Measurements from ENCODE around the gene ALKBH7. TPM values are rescaled to one million over a fixed set of nuclear protein-coding genes. Genes with fewer than 3 reads are reported as not detected.
A peak's percentile ranks its signal among the peaks of the same experiment; 100 is the strongest.

ALKBH7 gene
- polyA plus RNA-seq, 3 donors, result 20.9 to 109 (median 86.0) TPM

DNA sequence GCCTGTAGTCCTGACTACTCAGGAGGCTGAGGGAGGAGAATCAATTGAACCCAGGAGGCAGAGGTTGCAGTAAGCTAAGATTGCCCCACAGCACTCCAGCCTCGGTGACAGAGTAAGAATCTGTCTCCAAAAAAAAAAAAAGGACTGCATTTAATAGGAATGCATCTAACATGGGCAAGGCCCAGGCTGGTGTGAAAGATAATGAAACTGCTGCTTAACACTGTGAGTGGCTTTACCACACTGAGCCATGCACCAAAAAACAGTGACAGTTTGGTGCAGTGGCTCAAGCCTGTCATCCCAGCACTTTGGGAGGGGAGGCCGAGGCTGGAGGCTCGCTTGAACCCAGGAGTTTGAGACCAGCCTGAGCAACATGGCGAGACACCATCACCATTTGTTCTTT lies 11.8 kb downstream of the ALKBH7 start:
- Histone ChIP-seq H3K27me3 (ENCODE audit: control insufficient read depth in 2 of 2, insufficient read depth in 2 of 2, low read length in 2 of 2) (no peaks in the 10 kb centered on the region), H3K4me3 (replicated peaks in 1 of 3; ENCODE audit: low read depth in 2 of 3, low read length in 3 of 3) (no peak overlapping the region), H3K9ac (ENCODE audit: insufficient read depth, low read length, poor library complexity, severe bottlenecking) (no peak overlapping the region), H3K9me3 (replicated peaks in 1 of 2; ENCODE audit: control insufficient read depth in 1 of 2, insufficient read depth in 1 of 2, low read length in 2 of 2) (no peaks in the 10 kb centered on the region), H2AFZ (ENCODE audit: insufficient read depth, low read depth, low read length, poor library complexity, severe bottlenecking) (no peak overlapping the region), H3K27ac (ENCODE audit: low read depth in 1 of 2, low read length in 2 of 2) (no peak overlapping the region), H3K79me2 (ENCODE audit: insufficient read depth, low read length) (peaks cover 9% of the 10 kb centered on the region), H3K4me2 (replicated peaks; ENCODE audit: extremely low read depth, low read length, poor library complexity, severe bottlenecking) (no peak overlapping the region), H4K20me1 (ENCODE audit: insufficient read depth, low read length) (no peaks in the 10 kb centered on the region), H3K4me1 (ENCODE audit: control insufficient read depth in 1 of 2, insufficient read depth in 2 of 2, low read length in 2 of 2) (no peaks in the 10 kb centered on the region), H3K36me3 (replicated peaks in 1 of 2; ENCODE audit: control insufficient read depth in 1 of 2, insufficient read depth in 2 of 2, low read length in 2 of 2) (peaks cover 87 to 98% of the 10 kb centered on the region in 2 donors)
- Mint-ChIP-seq H3K4me1 (no peaks in the 10 kb centered on the region), H3K36me3 (peaks cover 72 to 98% of the 10 kb centered on the region in 2 donors), H3K9me3 (peaks cover 0 to 12% (median 3%) of the 10 kb centered on the region in 7 donors), H3K27me3 (ENCODE audit: low read depth in 3 of 3) (no peaks in the 10 kb centered on the region), H3K27ac (peak overlapping the region in 1 of 7 donors; percentile 21), H3K4me3 (no peak overlapping the region)
- intact Hi-C loops (cut with micrococcal nuclease), result no loop called here
- TF ChIP-seq, protein P1, sequence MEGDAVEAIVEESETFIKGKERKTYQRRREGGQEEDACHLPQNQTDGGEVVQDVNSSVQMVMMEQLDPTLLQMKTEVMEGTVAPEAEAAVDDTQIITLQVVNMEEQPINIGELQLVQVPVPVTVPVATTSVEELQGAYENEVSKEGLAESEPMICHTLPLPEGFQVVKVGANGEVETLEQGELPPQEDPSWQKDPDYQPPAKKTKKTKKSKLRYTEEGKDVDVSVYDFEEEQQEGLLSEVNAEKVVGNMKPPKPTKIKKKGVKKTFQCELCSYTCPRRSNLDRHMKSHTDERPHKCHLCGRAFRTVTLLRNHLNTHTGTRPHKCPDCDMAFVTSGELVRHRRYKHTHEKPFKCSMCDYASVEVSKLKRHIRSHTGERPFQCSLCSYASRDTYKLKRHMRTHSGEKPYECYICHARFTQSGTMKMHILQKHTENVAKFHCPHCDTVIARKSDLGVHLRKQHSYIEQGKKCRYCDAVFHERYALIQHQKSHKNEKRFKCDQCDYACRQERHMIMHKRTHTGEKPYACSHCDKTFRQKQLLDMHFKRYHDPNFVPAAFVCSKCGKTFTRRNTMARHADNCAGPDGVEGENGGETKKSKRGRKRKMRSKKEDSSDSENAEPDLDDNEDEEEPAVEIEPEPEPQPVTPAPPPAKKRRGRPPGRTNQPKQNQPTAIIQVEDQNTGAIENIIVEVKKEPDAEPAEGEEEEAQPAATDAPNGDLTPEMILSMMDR (IDR thresholded peaks at IDR 0.05), result no peak
- no peak for DNase-seq
- 100% methylated on average over 2 of the region's 4 CpGs for WGBS (ENCODE audit: insufficient coverage)

- Mint-ChIP-seq H3K4me3 (no peak overlapping the region), H3K27me3 (ENCODE audit: low read depth in 3 of 3) (peaks cover 0 to 3% (median 0%) of the 10 kb centered on the region in 3 donors), H3K27ac (peak overlapping the region in 1 of 7 donors; percentile 10), H3K9me3 (peaks cover 0 to 1% (median 0%) of the 10 kb centered on the region in 7 donors), H3K4me1 (peaks cover 10% of the 10 kb centered on the region), H3K36me3 (peaks cover 56 to 92% of the 10 kb centered on the region in 2 donors)
- intact Hi-C loops (cut with micrococcal nuclease), result no loop called here
- Histone ChIP-seq H3K4me3 (replicated peaks in 1 of 3; ENCODE audit: low read depth in 2 of 3, low read length in 3 of 3) (no peak overlapping the region), H3K9ac (ENCODE audit: insufficient read depth, low read length, poor library complexity, severe bottlenecking) (no peak overlapping the region), H3K27me3 (ENCODE audit: control insufficient read depth in 2 of 2, insufficient read depth in 2 of 2, low read length in 2 of 2) (no peaks in the 10 kb centered on the region), H3K4me2 (replicated peaks; ENCODE audit: extremely low read depth, low read length, poor library complexity, severe bottlenecking) (no peak overlapping the region), H3K79me2 (ENCODE audit: insufficient read depth, low read length) (peaks cover 25% of the 10 kb centered on the region), H3K4me1 (ENCODE audit: control insufficient read depth in 1 of 2, insufficient read depth in 2 of 2, low read length in 2 of 2) (peaks cover 4 to 9% of the 10 kb centered on the region in 2 donors), H3K27ac (ENCODE audit: low read depth in 1 of 2, low read length in 2 of 2) (no peak overlapping the region), H2AFZ (ENCODE audit: insufficient read depth, low read depth, low read length, poor library complexity, severe bottlenecking) (no peak overlapping the region), H3K9me3 (replicated peaks in 1 of 2; ENCODE audit: control insufficient read depth in 1 of 2, insufficient read depth in 1 of 2, low read length in 2 of 2) (no peaks in the 10 kb centered on the region), H4K20me1 (ENCODE audit: insufficient read depth, low read length) (no peaks in the 10 kb centered on the region), H3K36me3 (replicated peaks in 1 of 2; ENCODE audit: control insufficient read depth in 1 of 2, insufficient read depth in 2 of 2, low read length in 2 of 2) (peaks cover 66 to 88% of the 10 kb centered on the region in 2 donors)
- DNase-seq, result no peak
- TF ChIP-seq, protein P1 (IDR thresholded peaks at IDR 0.05), result no peak
- 96% methylated on average over 8 of the region's 19 CpGs for WGBS (ENCODE audit: insufficient coverage)
These were observed 14.8 kb downstream of the ALKBH7 start for GRCh38 chr19:6387372-6387771.

Measured in CD14-positive monocyte (primary cell).